HepG2 (cell line): ENCODE data around the gene TTPAL. TPM values are rescaled to one million over a fixed set of nuclear protein-coding genes. Genes with fewer than 3 reads are reported as not detected.
A peak's percentile ranks its signal among the peaks of the same experiment; 100 is the strongest.

ENCODE experiments used
- EP300 ChIP-seq, 3 experiments: sonication (generic) in 1 of 3; formaldehyde crosslinking in 1 of 3; IDR thresholded peaks; 2 replicates each; pipeline versions ENCODE4 v1.5.1 to v1.6.1; 2011 to 2020; ENCODE audit warnings: low read depth in 2 of 3, low read length in 2 of 3, borderline replicate concordance in 1 of 3, improper control_type of control experiment in 1 of 3, mild to moderate bottlenecking in 1 of 3, missing genetic modification reagents in 1 of 3, moderate library complexity in 1 of 3
- GTF3A ChIP-seq: sonication (generic); formaldehyde crosslinking; conservative IDR thresholded peaks from 2 replicates; pipeline ENCODE4 v1.4.0; 2020; ENCODE audit warnings: mild to moderate bottlenecking, missing genetic modification reagents
- HCFC1 ChIP-seq: fragments of 150-350 bp; IDR thresholded peaks from 2 replicates; pipeline ENCODE4 v1.6.1; 2014; ENCODE audit warnings: low read depth, low read length
- KDM4B ChIP-seq: sonication (generic); formaldehyde crosslinking; IDR thresholded peaks from 2 replicates; pipeline ENCODE4 v1.4.0; 2020; ENCODE audit warnings: missing genetic modification reagents
- MEIS1 ChIP-seq: sonication (generic); formaldehyde crosslinking; IDR thresholded peaks from 2 replicates; pipeline ENCODE4 v1.9.0; 2021; ENCODE audit warnings: mild to moderate bottlenecking, missing genetic modification reagents, moderate library complexity, borderline replicate concordance
- PPARG ChIP-seq: conservative IDR thresholded peaks from 2 replicates; pipeline ENCODE4 v1.6.1; 2016; ENCODE audit warnings: missing biosample characterization, missing genetic modification reagents
- RFXAP ChIP-seq: sonication (generic); formaldehyde crosslinking; IDR thresholded peaks from 2 replicates; pipeline ENCODE4 v1.4.0; 2020; ENCODE audit warnings: missing genetic modification reagents, borderline replicate concordance
- RXRA ChIP-seq: sonication (generic); formaldehyde crosslinking; IDR thresholded peaks from 2 replicates; pipeline ENCODE4 v1.5.1; 2020; ENCODE audit warnings: missing genetic modification reagents
- SALL2 ChIP-seq: sonication (generic); formaldehyde crosslinking; IDR thresholded peaks from 2 replicates; pipeline ENCODE4 v1.8.1; 2023; ENCODE audit warnings: mild to moderate bottlenecking, missing genetic modification reagents, inconsistent platforms
- SNAPC5 ChIP-seq: sonication (generic); formaldehyde crosslinking; IDR thresholded peaks from 2 replicates; pipeline ENCODE4 v1.8.1; 2023; ENCODE audit warnings: mild to moderate bottlenecking, missing genetic modification reagents, borderline replicate concordance
- SP140L ChIP-seq: sonication (generic); formaldehyde crosslinking; IDR thresholded peaks from 2 replicates; pipeline ENCODE4 v1.4.0; 2020; ENCODE audit warnings: missing genetic modification reagents, borderline replicate concordance
- ZBTB7B ChIP-seq: sonication (generic); formaldehyde crosslinking; IDR thresholded peaks from 2 replicates; pipeline ENCODE4 v1.4.0; 2020; ENCODE audit warnings: missing genetic modification reagents
- ZNF446 ChIP-seq: sonication (generic); formaldehyde crosslinking; IDR thresholded peaks from 2 replicates; pipeline ENCODE4 v1.5.0; 2020; ENCODE audit warnings: mild to moderate bottlenecking, missing genetic modification reagents
- ZNF576 ChIP-seq: sonication (generic); formaldehyde crosslinking; IDR thresholded peaks from 2 replicates; pipeline ENCODE4 v1.4.0; 2020; ENCODE audit warnings: mild to moderate bottlenecking, missing genetic modification reagents
- ZNF674 ChIP-seq: sonication (generic); formaldehyde crosslinking; IDR thresholded peaks from 2 replicates; pipeline ENCODE4 v1.5.0; 2020; ENCODE audit warnings: low read depth, mild to moderate bottlenecking, missing genetic modification reagents
- ZSCAN22 ChIP-seq: sonication (generic); formaldehyde crosslinking; IDR thresholded peaks from 2 replicates; pipeline ENCODE4 v1.4.0; 2020; ENCODE audit warnings: mild to moderate bottlenecking, missing genetic modification reagents
- polyA plus RNA-seq, 8 experiments: library from polyadenylated mRNA; depleted of rRNA in 3 of 8; stranded (reverse) in 7 of 8; unstranded in 1 of 8; fragments of >200 nt; fragmentation: Illumina TruSeq in 4 of 8; extraction: Trizol in 4 of 8; gene quantifications; 2 replicates each; pipeline versions ENCODE4 v1.2.1 to v1.2.3, GENCODE V29; 2011 to 2016; ENCODE audit warnings: low read depth in 4 of 8, missing spikeins in 1 of 8, mixed read lengths in 1 of 8; ENCODE audit not compliant: insufficient read depth in 1 of 8
- total RNA-seq, 5 experiments: library from RNA; depleted of rRNA; stranded (reverse); fragments of >200 nt; fragmentation: Illumina TruSeq; extraction: Trizol; gene quantifications; 2 replicates each; pipeline ENCODE4 v1.2.3, GENCODE V29; 2016; ENCODE audit warnings: low read depth in 1 of 5
- TF ChIP-seq, protein P1 (sequence below): sonication (generic); formaldehyde crosslinking; IDR thresholded peaks from 2 replicates; pipeline ENCODE4 v1.4.0; 2020; ENCODE audit warnings: missing genetic modification reagents, borderline replicate concordance
- TF ChIP-seq, protein P2 (sequence below): sonication (generic); formaldehyde crosslinking; IDR thresholded peaks from 2 replicates; pipeline ENCODE4 v1.8.1; 2022; ENCODE audit warnings: mild to moderate bottlenecking, missing genetic modification reagents
- TF ChIP-seq, protein P3 (sequence below): sonication (generic); formaldehyde crosslinking; IDR thresholded peaks from 2 replicates; pipeline ENCODE4 v1.4.0; 2020; ENCODE audit warnings: missing genetic modification reagents
- TF ChIP-seq, protein P4 (sequence below): sonication (generic); formaldehyde crosslinking; IDR thresholded peaks from 2 replicates; pipeline ENCODE4 v1.4.0; 2020; ENCODE audit warnings: missing genetic modification reagents

TTPAL gene
- total and polyA plus RNA-seq, 2 of the 13 experiments (the other 11 are each of a cell fraction or from before 2014, with no cell fraction given), result 4.3 to 18.8 TPM

DNA sequence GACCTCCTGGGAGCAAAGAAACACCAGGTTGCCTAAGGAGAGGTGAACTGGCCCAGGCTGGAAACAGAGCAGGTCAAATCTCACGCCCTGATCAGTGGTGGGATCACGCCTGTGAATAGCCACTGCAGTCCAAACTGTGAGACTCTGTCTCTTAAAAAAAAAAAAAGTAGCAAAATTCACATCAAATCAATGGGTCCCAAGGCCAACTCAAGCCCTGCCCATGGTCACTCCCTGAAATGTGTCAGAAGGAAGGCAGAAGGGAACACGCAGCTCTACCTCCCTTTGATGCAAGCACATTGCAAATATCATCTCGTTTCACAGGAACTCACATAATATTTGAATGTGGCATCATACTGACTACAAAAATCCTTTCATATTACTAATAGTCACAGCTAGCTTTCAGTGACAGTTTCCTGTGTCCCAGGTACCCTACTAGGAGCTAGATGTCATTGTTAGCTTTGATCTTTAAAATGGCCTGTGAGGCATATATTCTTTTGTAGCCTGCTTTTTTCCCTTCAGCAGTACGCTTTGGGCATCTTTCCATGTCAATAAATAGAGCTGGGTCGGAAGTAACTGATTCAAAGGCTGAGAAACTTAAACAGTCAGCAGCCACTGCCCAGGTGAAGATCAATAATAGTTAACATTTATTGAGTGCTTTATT, 14.4 kb upstream of the TTPAL start (continued):
- TF ChIP-seq, protein P1, sequence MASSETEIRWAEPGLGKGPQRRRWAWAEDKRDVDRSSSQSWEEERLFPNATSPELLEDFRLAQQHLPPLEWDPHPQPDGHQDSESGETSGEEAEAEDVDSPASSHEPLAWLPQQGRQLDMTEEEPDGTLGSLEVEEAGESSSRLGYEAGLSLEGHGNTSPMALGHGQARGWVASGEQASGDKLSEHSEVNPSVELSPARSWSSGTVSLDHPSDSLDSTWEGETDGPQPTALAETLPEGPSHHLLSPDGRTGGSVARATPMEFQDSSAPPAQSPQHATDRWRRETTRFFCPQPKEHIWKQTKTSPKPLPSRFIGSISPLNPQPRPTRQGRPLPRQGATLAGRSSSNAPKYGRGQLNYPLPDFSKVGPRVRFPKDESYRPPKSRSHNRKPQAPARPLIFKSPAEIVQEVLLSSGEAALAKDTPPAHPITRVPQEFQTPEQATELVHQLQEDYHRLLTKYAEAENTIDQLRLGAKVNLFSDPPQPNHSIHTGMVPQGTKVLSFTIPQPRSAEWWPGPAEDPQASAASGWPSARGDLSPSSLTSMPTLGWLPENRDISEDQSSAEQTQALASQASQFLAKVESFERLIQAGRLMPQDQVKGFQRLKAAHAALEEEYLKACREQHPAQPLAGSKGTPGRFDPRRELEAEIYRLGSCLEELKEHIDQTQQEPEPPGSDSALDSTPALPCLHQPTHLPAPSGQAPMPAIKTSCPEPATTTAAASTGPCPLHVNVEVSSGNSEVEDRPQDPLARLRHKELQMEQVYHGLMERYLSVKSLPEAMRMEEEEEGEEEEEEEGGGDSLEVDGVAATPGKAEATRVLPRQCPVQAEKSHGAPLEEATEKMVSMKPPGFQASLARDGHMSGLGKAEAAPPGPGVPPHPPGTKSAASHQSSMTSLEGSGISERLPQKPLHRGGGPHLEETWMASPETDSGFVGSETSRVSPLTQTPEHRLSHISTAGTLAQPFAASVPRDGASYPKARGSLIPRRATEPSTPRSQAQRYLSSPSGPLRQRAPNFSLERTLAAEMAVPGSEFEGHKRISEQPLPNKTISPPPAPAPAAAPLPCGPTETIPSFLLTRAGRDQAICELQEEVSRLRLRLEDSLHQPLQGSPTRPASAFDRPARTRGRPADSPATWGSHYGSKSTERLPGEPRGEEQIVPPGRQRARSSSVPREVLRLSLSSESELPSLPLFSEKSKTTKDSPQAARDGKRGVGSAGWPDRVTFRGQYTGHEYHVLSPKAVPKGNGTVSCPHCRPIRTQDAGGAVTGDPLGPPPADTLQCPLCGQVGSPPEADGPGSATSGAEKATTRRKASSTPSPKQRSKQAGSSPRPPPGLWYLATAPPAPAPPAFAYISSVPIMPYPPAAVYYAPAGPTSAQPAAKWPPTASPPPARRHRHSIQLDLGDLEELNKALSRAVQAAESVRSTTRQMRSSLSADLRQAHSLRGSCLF (CRISPR knock-in tag), result no peak
- TF ChIP-seq HCFC1 (no peak), ZBTB7B (no peak), PPARG (CRISPR knock-in tag) (peak; percentile 24; the same call in 1 of the 2 replicates), ZNF446 (CRISPR knock-in tag) (no peak), SALL2 (CRISPR knock-in tag) (no peak), ZNF674 (CRISPR knock-in tag) (no peak), ZSCAN22 (CRISPR knock-in tag) (no peak), MEIS1 (CRISPR knock-in tag) (no peak), SP140L (CRISPR knock-in tag) (no peak), ZNF576 (CRISPR knock-in tag) (no peak), GTF3A (CRISPR knock-in tag) (no peak), EP300 (IDR thresholded peaks at IDR 0.05; ENCODE audit: low read depth in 2 of 2, low read length in 2 of 2) (peak in 1 of 2 experiments; percentile 43; a peak in 1 of 4 replicates), EP300 (CRISPR knock-in tag; IDR thresholded peaks at IDR 0.05; ENCODE audit: borderline replicate concordance) (no peak), KDM4B (no peak), RFXAP (CRISPR knock-in tag) (no peak), SNAPC5 (CRISPR knock-in tag) (no peak), RXRA (CRISPR knock-in tag) (no peak)
- TF ChIP-seq, protein P2, sequence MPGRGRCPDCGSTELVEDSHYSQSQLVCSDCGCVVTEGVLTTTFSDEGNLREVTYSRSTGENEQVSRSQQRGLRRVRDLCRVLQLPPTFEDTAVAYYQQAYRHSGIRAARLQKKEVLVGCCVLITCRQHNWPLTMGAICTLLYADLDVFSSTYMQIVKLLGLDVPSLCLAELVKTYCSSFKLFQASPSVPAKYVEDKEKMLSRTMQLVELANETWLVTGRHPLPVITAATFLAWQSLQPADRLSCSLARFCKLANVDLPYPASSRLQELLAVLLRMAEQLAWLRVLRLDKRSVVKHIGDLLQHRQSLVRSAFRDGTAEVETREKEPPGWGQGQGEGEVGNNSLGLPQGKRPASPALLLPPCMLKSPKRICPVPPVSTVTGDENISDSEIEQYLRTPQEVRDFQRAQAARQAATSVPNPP (CRISPR knock-in tag), result no peak
- TF ChIP-seq, protein P3, sequence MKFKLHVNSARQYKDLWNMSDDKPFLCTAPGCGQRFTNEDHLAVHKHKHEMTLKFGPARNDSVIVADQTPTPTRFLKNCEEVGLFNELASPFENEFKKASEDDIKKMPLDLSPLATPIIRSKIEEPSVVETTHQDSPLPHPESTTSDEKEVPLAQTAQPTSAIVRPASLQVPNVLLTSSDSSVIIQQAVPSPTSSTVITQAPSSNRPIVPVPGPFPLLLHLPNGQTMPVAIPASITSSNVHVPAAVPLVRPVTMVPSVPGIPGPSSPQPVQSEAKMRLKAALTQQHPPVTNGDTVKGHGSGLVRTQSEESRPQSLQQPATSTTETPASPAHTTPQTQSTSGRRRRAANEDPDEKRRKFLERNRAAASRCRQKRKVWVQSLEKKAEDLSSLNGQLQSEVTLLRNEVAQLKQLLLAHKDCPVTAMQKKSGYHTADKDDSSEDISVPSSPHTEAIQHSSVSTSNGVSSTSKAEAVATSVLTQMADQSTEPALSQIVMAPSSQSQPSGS (CRISPR knock-in tag), result no peak
- TF ChIP-seq, protein P4, sequence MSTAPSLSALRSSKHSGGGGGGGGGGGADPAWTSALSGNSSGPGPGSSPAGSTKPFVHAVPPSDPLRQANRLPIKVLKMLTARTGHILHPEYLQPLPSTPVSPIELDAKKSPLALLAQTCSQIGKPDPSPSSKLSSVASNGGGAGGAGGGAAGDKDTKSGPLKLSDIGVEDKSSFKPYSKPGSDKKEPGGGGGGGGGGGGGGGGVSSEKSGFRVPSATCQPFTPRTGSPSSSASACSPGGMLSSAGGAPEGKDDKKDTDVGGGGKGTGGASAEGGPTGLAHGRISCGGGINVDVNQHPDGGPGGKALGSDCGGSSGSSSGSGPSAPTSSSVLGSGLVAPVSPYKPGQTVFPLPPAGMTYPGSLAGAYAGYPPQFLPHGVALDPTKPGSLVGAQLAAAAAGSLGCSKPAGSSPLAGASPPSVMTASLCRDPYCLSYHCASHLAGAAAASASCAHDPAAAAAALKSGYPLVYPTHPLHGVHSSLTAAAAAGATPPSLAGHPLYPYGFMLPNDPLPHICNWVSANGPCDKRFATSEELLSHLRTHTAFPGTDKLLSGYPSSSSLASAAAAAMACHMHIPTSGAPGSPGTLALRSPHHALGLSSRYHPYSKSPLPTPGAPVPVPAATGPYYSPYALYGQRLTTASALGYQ (CRISPR knock-in tag), result peak; percentile 53; the same call in 1 of the 2 replicates
